GM18526 (cell line): ENCODE data around the gene GTF2A1L.

Source experiments
- POLR2A ChIP-seq: IDR thresholded peaks from 3 replicates; pipeline ENCODE4 v1.6.1; 2011; ENCODE audit not compliant: insufficient read length; ENCODE audit errors: extremely low read depth

GTF2A1L gene

DNA sequence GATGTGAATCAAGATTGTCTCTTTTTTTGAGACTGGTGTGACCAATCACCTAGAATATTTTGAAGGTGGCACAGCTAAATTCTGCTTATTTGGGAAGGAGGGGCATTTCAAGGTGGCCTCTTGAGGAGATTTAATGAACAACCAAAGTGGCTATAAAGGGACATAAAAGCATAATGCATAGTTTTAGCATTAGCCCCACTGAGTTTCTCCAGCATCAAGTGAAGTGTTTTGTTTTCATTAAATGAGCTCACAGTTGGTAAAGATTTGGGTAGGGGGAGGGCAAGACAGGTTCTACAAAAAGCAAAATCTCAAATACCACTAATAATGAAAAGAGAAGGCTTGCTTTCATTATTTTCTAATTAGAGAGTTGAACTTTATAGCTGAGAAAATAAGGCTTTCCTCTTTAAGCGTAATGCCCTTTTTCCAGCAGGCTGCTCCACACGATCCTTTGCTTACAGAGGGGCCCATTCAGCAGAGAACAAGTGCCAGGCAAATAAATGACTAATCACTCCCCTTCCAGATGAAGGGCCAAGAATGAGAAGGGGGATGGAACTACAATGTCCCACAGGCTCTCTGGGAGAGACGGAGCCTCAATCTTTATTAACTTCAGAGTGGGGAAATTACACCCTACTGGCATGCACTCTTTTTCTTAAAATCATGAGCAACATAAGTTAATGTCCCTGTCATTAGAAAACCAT lies 102.0 kb downstream of the GTF2A1L start:
- TF ChIP-seq POLR2A, result no peak

- no peak for TF ChIP-seq POLR2A
Measured at GRCh38 chr2:48721158-48721557, 103.5 kb downstream of the GTF2A1L start.

- TF ChIP-seq POLR2A, result no peak
Measured at GRCh38 chr2:48722391-48722790, 104.7 kb downstream of the GTF2A1L start.

DNA sequence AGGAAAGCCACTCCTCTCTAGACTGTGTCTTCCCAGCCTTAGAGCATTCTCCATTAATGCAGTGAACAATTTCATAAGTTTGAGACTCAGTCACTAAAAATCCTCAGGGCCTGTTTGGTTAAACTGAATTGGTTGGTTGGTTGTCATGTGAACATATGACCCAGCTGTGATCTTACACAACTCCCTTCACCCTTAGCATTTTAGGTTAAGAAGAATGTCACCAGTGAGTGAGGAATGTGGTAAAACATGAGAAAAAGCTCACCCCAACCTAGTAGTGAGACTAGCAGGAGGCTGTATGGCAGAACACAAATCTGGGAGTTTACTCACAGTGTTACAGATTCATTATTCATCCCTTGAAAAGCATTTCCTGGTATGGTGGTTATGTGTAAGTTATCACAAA lies 105.5 kb downstream of the GTF2A1L start:
- TF ChIP-seq POLR2A, result no peak

- no peak for TF ChIP-seq POLR2A
Measured at GRCh38 chr2:48724278-48724677, 106.6 kb downstream of the GTF2A1L start.

DNA sequence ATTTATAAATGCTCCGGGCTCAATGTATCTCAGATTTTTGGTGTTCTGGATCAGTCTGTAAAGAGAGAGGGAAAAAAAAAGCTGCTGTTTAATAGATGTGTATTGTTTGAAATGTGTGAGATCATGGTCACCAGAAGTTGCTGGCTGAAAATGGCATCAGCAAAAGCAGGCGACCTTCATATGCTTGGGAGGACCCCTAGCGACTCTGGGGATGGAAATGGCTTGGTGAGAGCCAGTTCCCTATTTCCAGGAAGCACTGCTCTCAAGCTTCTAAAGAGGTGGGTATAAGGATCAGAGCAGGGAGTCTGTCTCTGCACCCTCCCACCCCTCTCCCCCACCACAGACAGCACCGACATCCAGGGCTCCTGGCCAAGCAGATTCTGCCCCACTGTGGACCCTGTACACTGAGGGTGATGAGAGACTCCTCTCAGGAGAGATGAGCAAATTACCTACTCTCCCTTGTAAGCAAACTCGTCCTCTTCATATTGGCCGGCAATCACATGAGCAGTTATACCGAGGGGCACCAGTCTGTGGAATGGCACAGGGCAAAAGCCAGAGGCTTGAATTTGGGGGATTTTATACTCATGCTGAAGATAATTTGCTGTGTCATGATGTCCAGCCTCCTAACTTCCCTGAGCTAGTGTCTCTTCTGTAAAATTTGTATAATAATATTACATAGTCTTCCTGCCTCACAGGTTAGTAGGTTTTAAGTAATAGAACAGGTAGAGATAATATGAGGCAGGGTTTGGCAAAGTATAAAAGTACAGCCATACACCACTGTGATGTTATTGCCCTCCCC lies 108.2 kb downstream of the GTF2A1L start:
- no peak for TF ChIP-seq POLR2A

GRCh38 chr2:48727560-48727959 lies 109.9 kb downstream of the GTF2A1L start:
- TF ChIP-seq POLR2A, result no peak

- no peak for TF ChIP-seq POLR2A
Measured at GRCh38 chr2:48728295-48728694, 110.6 kb downstream of the GTF2A1L start.

DNA sequence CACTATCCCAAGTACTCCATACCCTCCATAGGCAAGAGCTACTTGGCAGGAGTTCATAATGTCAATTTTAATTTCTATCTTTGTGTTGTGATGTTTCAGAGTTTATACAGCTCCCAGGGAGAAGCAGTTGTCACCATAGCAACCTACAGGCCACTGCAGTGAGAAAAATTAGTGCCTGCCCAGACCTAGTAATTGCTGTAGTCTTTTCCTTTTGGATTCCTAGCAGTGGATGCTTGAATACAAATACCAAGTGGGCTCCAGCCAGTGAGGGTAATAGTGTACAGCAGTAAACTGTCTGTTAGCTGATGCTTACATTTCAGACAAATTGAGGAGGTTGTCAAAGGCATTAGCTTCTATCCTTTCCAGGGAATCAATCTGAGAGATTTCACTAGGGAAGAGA lies 111.2 kb downstream of the GTF2A1L start:
- TF ChIP-seq POLR2A, result no peak
